Pancreas (tissue), 10 donors: ENCODE measurements around the gene ANKRD24. TPM values are rescaled to one million over a fixed set of nuclear protein-coding genes. Genes with fewer than 3 reads are reported as not detected.
A peak's percentile ranks its signal among the peaks of the same experiment; 100 is the strongest.

Experiments used
- ATAC-seq, 4 donors: fragments of 200-7000 bp; cut with Tn5 transposase; one replicate each; pipeline versions ENCODE4 v1.8.0 to v1.9.1; 2020; ENCODE audit warnings: mild to moderate bottlenecking in 4 of 4, moderate library complexity in 4 of 4
- DNase-seq, 6 donors: peaks; one replicate each; pipeline ENCODE4 v3.0.0-alpha.2; 2020
- FAIRE-seq: peaks from 2 replicates; lab custom pipeline; 2012; peaks lifted over from hg19 to GRCh38; lab: Jason Lieb, UNC
- H3K27ac ChIP-seq, 4 donors: fragments of 200-600 bp; sonication (generic); 1 replicate in 3 of 4; 2 replicates in 1 of 4; pipeline versions ENCODE4 v1.5.0 to v1.8.0; 2020
- H3K27me3 ChIP-seq, 4 donors: fragments of 200-600 bp; one replicate each; pipeline ENCODE4 v1.8.0; 2021
- H3K36me3 ChIP-seq, 3 donors: fragments of 200-600 bp; sonication (generic) in 1 of 3; one replicate each; pipeline versions ENCODE4 v1.5.0 to v1.8.0; 2020 to 2021
- H3K4me1 ChIP-seq, 3 donors: fragments of 200-600 bp; one replicate each; pipeline ENCODE4 v1.8.0; 2021
- H3K4me3 ChIP-seq, 4 donors: fragments of 200-600 bp; sonication (generic) in 2 of 4; one replicate each; pipeline versions ENCODE4 v1.5.0 to v1.8.0; 2020 to 2021
- H3K9me3 ChIP-seq, 4 donors: fragments of 200-600 bp; one replicate each; pipeline ENCODE4 v1.8.0; 2021
- CTCF ChIP-seq, 4 donors: fragments of 200-600 bp; sonication (generic) in 3 of 4; IDR thresholded peaks; one replicate each; pipeline versions ENCODE4 v1.5.0 to v1.8.0; 2021; ENCODE audit warnings: antibody characterized with exemption in 4 of 4
- WGBS, 2 donors: extraction: QIAGEN DNeasy Blood & Tissue Kit; methylation state at CpG; one replicate each; pipeline ENCODE4 v1.1.7; 2013; 5-methylcytosine and 5-hydroxymethylcytosine counted together
- intact Hi-C, 3 donors: fragments of 100-400 bp; cut with DNase I; formaldehyde crosslinking; loops; one replicate each; pipeline versions ENCODE4 v1.11.1 to v1.14.2; 2022
- polyA plus RNA-seq, 2 donors: library from polyadenylated mRNA; stranded (reverse); fragments of 200-250 nt; gene quantifications; one replicate each; pipeline ENCODE4 v1.2.3, GENCODE V29; 2013
- total RNA-seq, 6 donors: library from RNA; stranded (reverse); fragmentation: NEBNext Ultra II Directional in 4 of 6; extraction: Animal tissue kit (Norgen Biotek cat#: 25700) in 4 of 6; gene quantifications; one replicate each; pipeline versions ENCODE4 v1.2.1 to v1.2.4, GENCODE V29; 2021 to 2023
- donor health status: healthy with polysubstance abuse.
- donor health status: DM: no; HTN: no; CAD: no; lungs with moderate emphysema.
- donor health status: DM: no; HTN: no; CAD: no.
- donor health status: control.
- donor health status: control.
- donor health status: Bipolar disorder and iron deficiency.
- donor health status: DM: yes; HTN: yes; CAD: no.
- donor health status: DM: no; HTN: no; CAD: no.
- donor health status: DM: no; HTN: no; CAD: no.
- donor health status: DM: yes; HTN: yes; CAD: no.

Gene ANKRD24
- total and polyA plus RNA-seq, 8 donors = 0.70 to 14.2 (median 1.9) TPM

- no peak for ATAC-seq
These were observed 18.6 kb downstream of the ANKRD24 start for GRCh38 chr19:4200940-4201542.

GRCh38 chr19:4201798-4202197, 19.3 kb downstream of the ANKRD24 start:
- Histone ChIP-seq H3K4me3 (no peak overlapping the region), H3K9me3 (no peaks in the 10 kb centered on the region), H3K36me3 (no peaks in the 10 kb centered on the region), H3K27me3 (peaks cover 0 to 10% (median 5%) of the 10 kb centered on the region in 4 donors), H3K4me1 (peaks cover 0 to 5% (median 0%) of the 10 kb centered on the region in 3 donors), H3K27ac (no peak overlapping the region)
- no peak for ATAC-seq
- 60 to 75% methylated on average over 4 of the region's 4 CpGs for WGBS, 2 donors
- FAIRE-seq = no peak
- no peak for DNase-seq
- intact Hi-C loops = no loop called here
- TF ChIP-seq CTCF (IDR thresholded peaks at IDR 0.05) = no peak

More at GRCh38 chr19:4200940-4201542, 18.6 kb downstream of the ANKRD24 start:
- no peak for DNase-seq
- peaks cover 0 to 18% (median 6%) of the 10 kb centered on the region in 4 donors for H3K27me3 ChIP-seq
- H3K4me1 ChIP-seq = peaks cover 0 to 5% (median 0%) of the 10 kb centered on the region in 3 donors
- no peaks in the 10 kb centered on the region for H3K36me3 ChIP-seq
- no peaks in the 10 kb centered on the region for H3K9me3 ChIP-seq
- WGBS, 2 donors = 61 to 66% methylated on average over 2 of the region's 2 CpGs
- intact Hi-C loops = no loop called here
- TF ChIP-seq CTCF (IDR thresholded peaks at IDR 0.05) = no peak
- no peak overlapping the region for H3K27ac ChIP-seq
- H3K4me3 ChIP-seq = no peak overlapping the region
- FAIRE-seq = no peak

GRCh38 chr19:4206818-4207484, 24.5 kb downstream of the ANKRD24 start:
- no peaks in the 10 kb centered on the region for H3K36me3 ChIP-seq
- DNase-seq = no peak
- 82 to 87% methylated on average over 10 of the region's 10 CpGs for WGBS, 2 donors
- no peaks in the 10 kb centered on the region for H3K27me3 ChIP-seq
- no peak for ATAC-seq
- no peak overlapping the region for H3K4me3 ChIP-seq
- no peaks in the 10 kb centered on the region for H3K9me3 ChIP-seq
- intact Hi-C loops = no loop called here
- no peak overlapping the region for H3K27ac ChIP-seq
- no peaks in the 10 kb centered on the region for H3K4me1 ChIP-seq
- no peak for FAIRE-seq
- no peak for TF ChIP-seq CTCF (IDR thresholded peaks at IDR 0.05)

GRCh38 chr19:4208385-4209094, 26.1 kb downstream of the ANKRD24 start:
- 70 to 81% methylated on average over 13 of the region's 13 CpGs for WGBS, 2 donors
- H3K9me3 ChIP-seq = no peaks in the 10 kb centered on the region
- ATAC-seq = peak in 1 of 4 donors; percentile 47
- DNase-seq = no peak
- no peak for FAIRE-seq
- no peak for TF ChIP-seq CTCF (IDR thresholded peaks at IDR 0.05)
- H3K36me3 ChIP-seq = no peaks in the 10 kb centered on the region
- H3K27ac ChIP-seq = no peak overlapping the region
- no peak overlapping the region for H3K4me3 ChIP-seq
- H3K4me1 ChIP-seq = no peaks in the 10 kb centered on the region
- no peaks in the 10 kb centered on the region for H3K27me3 ChIP-seq
- intact Hi-C loops = no loop called here
